H9 (cell line): ENCODE results near the gene GTF2A1L. TPM values are rescaled to one million over a fixed set of nuclear protein-coding genes. Genes with fewer than 3 reads are reported as not detected.
A peak's percentile ranks its signal among the peaks of the same experiment; 100 is the strongest.
"Not testable (repeated sequence)": the region's sequence is repeated elsewhere in the genome, so short reads cannot be mapped to it uniquely, and the experiment has no call there.

Experiments
- DNase-seq: peaks from one replicate; pipeline ENCODE4 v3.0.0-alpha.2; 2017
- H2AFZ ChIP-seq: one replicate; pipeline ENCODE4 v1.6.1; 2013; ENCODE audit warnings: mild to moderate bottlenecking, low read length, control low read depth, moderate library complexity
- H2AK5ac ChIP-seq: 2 replicates; pipeline ENCODE4 v1.6.1; 2013; ENCODE audit warnings: low read length, control low read depth, mixed read lengths; ENCODE audit not compliant: insufficient read length
- H2BK120ac ChIP-seq: one replicate; pipeline ENCODE4 v1.6.1; 2013; ENCODE audit warnings: low read depth, mild to moderate bottlenecking, low read length, control low read depth, inconsistent platforms; ENCODE audit not compliant: poor library complexity, severe bottlenecking
- H2BK12ac ChIP-seq: 2 replicates; pipeline ENCODE4 v1.6.1; 2013; ENCODE audit warnings: low read length, control low read depth, mixed read lengths, low read depth; ENCODE audit not compliant: insufficient read length
- H2BK15ac ChIP-seq: 2 replicates; pipeline ENCODE4 v1.6.1; 2013; ENCODE audit warnings: low read depth, low read length, control low read depth
- H2BK20ac ChIP-seq: one replicate; pipeline ENCODE4 v1.6.1; 2013; ENCODE audit warnings: low read depth, mild to moderate bottlenecking, low read length, control low read depth, inconsistent platforms; ENCODE audit not compliant: poor library complexity, severe bottlenecking
- H2BK5ac ChIP-seq: 2 replicates; pipeline ENCODE4 v1.6.1; 2013; ENCODE audit warnings: low read length, control low read depth, mixed read lengths; ENCODE audit not compliant: insufficient read length
- H3K14ac ChIP-seq: 2 replicates; pipeline ENCODE4 v1.6.1; 2013; ENCODE audit warnings: low read length, control low read depth; ENCODE audit not compliant: insufficient read depth
- H3K18ac ChIP-seq: 2 replicates; pipeline ENCODE4 v1.6.1; 2013; ENCODE audit warnings: low read depth, mild to moderate bottlenecking, mixed read lengths, low read length, control low read depth; ENCODE audit not compliant: insufficient read length
- H3K23ac ChIP-seq: 2 replicates; pipeline ENCODE4 v1.6.1; 2013; ENCODE audit warnings: low read length, control low read depth, mixed read lengths, low read depth; ENCODE audit not compliant: insufficient read length
- H3K23me2 ChIP-seq: 2 replicates; pipeline ENCODE4 v1.6.1; 2013; ENCODE audit warnings: low read depth, mild to moderate bottlenecking, mixed read lengths, low read length, control low read depth; ENCODE audit not compliant: insufficient read length, poor library complexity, severe bottlenecking
- H3K27ac ChIP-seq: 2 replicates; pipeline ENCODE4 v1.5.1; 2013; ENCODE audit warnings: low read length, control low read depth, mixed read lengths, low read depth; ENCODE audit not compliant: insufficient read length
- H3K27me3 ChIP-seq: 2 replicates; pipeline ENCODE4 v1.6.1; 2013; ENCODE audit warnings: low read length, control low read depth, inconsistent platforms; ENCODE audit not compliant: insufficient read depth
- H3K4ac ChIP-seq: 2 replicates; pipeline ENCODE4 v1.6.1; 2013; ENCODE audit warnings: low read depth, mild to moderate bottlenecking, control low read depth, inconsistent platforms, low read length, moderate library complexity
- H3K4me1 ChIP-seq: 2 replicates; pipeline ENCODE4 v1.6.1; 2013; ENCODE audit warnings: low read length, control low read depth, inconsistent platforms; ENCODE audit not compliant: insufficient read depth
- H3K4me2 ChIP-seq: 2 replicates; pipeline ENCODE4 v1.6.1; 2013; ENCODE audit warnings: low read length, control low read depth, mixed read lengths; ENCODE audit not compliant: insufficient read length, insufficient read depth
- H3K56ac ChIP-seq: 2 replicates; pipeline ENCODE4 v1.6.1; 2013; ENCODE audit warnings: low read depth, mild to moderate bottlenecking, mixed read lengths, low read length, control low read depth; ENCODE audit not compliant: insufficient read length
- H3K79me1 ChIP-seq: 2 replicates; pipeline ENCODE4 v1.6.1; 2013; ENCODE audit warnings: low read depth, mild to moderate bottlenecking, moderate library complexity, low read length, control low read depth, inconsistent platforms; ENCODE audit not compliant: insufficient read depth, poor library complexity, severe bottlenecking
- H3K79me2 ChIP-seq: 2 replicates; pipeline ENCODE4 v1.6.1; 2013; ENCODE audit warnings: low read length, control low read depth, inconsistent platforms; ENCODE audit not compliant: insufficient read depth
- H3K9ac ChIP-seq: 2 replicates; pipeline ENCODE4 v1.6.1; 2013; ENCODE audit warnings: low read length, control low read depth, mixed read lengths; ENCODE audit not compliant: insufficient read length; ENCODE audit errors: extremely low read depth
- H3K9me3 ChIP-seq: one replicate; pipeline ENCODE4 v1.6.1; 2013; ENCODE audit warnings: low read depth, low read length, inconsistent platforms; ENCODE audit not compliant: control insufficient read depth
- H3T11ph ChIP-seq: one replicate; pipeline ENCODE4 v1.6.1; 2013; ENCODE audit warnings: mild to moderate bottlenecking, low read length, control low read depth, inconsistent platforms
- H4K20me1 ChIP-seq: one replicate; pipeline ENCODE4 v1.6.1; 2013; ENCODE audit not compliant: control insufficient read depth, insufficient read length, insufficient read depth
- H4K5ac ChIP-seq: 2 replicates; pipeline ENCODE4 v1.6.1; 2013; ENCODE audit warnings: low read depth, mild to moderate bottlenecking, mixed read lengths, low read length, control low read depth; ENCODE audit not compliant: insufficient read length
- H4K8ac ChIP-seq: replicated peaks from 2 replicates; pipeline ENCODE4 v1.6.1; 2013; ENCODE audit warnings: low read length, control low read depth, mixed read lengths, low read depth; ENCODE audit not compliant: insufficient read length
- H4K91ac ChIP-seq: 2 replicates; pipeline ENCODE4 v1.6.1; 2013; ENCODE audit warnings: low read depth, mild to moderate bottlenecking, moderate library complexity, mixed read lengths, low read length, control low read depth; ENCODE audit not compliant: insufficient read length
- H3K27ac Mint-ChIP-seq, 3 experiments: 2 replicates in 2 of 3; 3 replicates in 1 of 3; pipeline ENCODE4 v1.8.0; 2020 to 2021; ENCODE audit warnings: mixed read lengths in 3 of 3, mild to moderate bottlenecking in 1 of 3, moderate library complexity in 1 of 3
- H3K27me3 Mint-ChIP-seq: 2 replicates; pipeline ENCODE4 v1.8.0; 2021; ENCODE audit warnings: low read depth, mild to moderate bottlenecking, moderate library complexity, mixed read lengths
- H3K36me3 Mint-ChIP-seq, 3 experiments: 2 replicates in 2 of 3; 3 replicates in 1 of 3; pipeline ENCODE4 v1.8.0; 2020 to 2021; ENCODE audit warnings: low read depth in 3 of 3, mixed read lengths in 3 of 3; ENCODE audit not compliant: insufficient read depth in 1 of 3
- H3K4me1 Mint-ChIP-seq, 2 experiments: 2 replicates each; pipeline ENCODE4 v1.8.0; 2020; ENCODE audit warnings: mixed read lengths in 2 of 2
- H3K4me3 Mint-ChIP-seq, 2 experiments: 2 replicates in 1 of 2; 3 replicates in 1 of 2; pipeline ENCODE4 v1.8.0; 2020 to 2021; ENCODE audit warnings: mild to moderate bottlenecking in 2 of 2, mixed read lengths in 2 of 2, moderate library complexity in 1 of 2
- H3K9me3 Mint-ChIP-seq, 2 experiments: 2 replicates in 1 of 2; 3 replicates in 1 of 2; pipeline ENCODE4 v1.8.0; 2020; ENCODE audit warnings: mild to moderate bottlenecking in 2 of 2, mixed read lengths in 2 of 2, moderate library complexity in 1 of 2
- WGBS: extraction: QIAGEN DNeasy Blood & Tissue Kit; methylation state at CpG from one replicate; pipeline ENCODE4 v1.1.7; 2013; ENCODE audit warnings: missing lambda C conversion rate, low lambda C conversion rate, mixed read lengths; ENCODE audit not compliant: insufficient read length; ENCODE audit errors: extremely low coverage; 5-methylcytosine and 5-hydroxymethylcytosine counted together
- total RNA-seq: library from RNA; stranded (reverse); gene quantifications from 2 replicates; pipeline ENCODE4 v1.2.1, GENCODE V29; 2021
- TF ChIP-seq, protein P1 (sequence below): fragments of 200-600 bp; sonication (generic); conservative IDR thresholded peaks from 3 replicates; pipeline ENCODE4 v1.8.0; 2021; ENCODE audit warnings: antibody characterized with exemption, mild to moderate bottlenecking

Gene GTF2A1L
- total RNA-seq, 1 experiment from 2014 or later, result not detected

DNA sequence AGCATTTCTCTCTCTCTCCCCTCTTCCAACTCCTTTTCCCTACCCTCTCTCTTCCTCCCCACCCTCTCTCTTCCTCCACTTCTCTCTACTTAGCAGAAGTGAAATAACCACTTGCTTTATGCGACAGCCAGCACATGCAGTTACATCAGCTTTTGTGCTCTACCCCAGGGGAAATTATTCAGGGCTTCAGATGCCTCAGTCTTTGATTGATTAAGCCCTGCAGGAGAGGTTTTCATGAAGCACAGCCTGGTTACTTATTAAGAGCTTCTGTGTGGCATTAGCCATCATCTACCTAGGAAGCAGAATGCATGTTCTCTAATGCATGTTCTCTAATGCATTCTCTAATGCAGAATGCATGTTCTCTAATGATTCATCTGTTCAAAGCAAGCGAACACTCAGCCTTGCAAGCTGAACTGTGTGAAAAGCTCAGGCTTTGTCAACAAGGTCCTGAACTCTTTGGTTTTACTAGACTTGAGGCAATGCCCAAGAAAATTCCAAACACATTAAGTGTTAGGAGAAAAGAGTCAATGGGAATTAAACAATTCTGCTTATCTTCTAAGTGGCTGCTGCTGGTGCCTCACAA is 81.8 kb downstream of the GTF2A1L start:
- Mint-ChIP-seq H3K9me3 (peaks cover 0 to 3% of the 10 kb centered on the region in 2 experiments; a peak in 1 of 5 replicates), H3K27ac (peak overlapping the region; percentile 13 to 72 (median 15); a peak in 3 of 7 replicates), H3K36me3 (peaks cover 0 to 1% (median 0%) of the 10 kb centered on the region in 3 experiments; a peak in 1 of 7 replicates), H3K4me3 (no peak overlapping the region), H3K4me1 (peaks cover 21 to 23% of the 10 kb centered on the region in 2 experiments), H3K27me3 (peaks cover 2% of the 10 kb centered on the region; the same call in 1 of the 2 replicates)
- Histone ChIP-seq H2BK12ac (no peak overlapping the region), H3K9me3 (no peaks in the 10 kb centered on the region), H3K4me1 (peaks cover 4% of the 10 kb centered on the region; the same call in 1 of the 2 replicates), H3K27me3 (no peaks in the 10 kb centered on the region), H2BK5ac (no peak overlapping the region), H3K4me2 (no peak overlapping the region), H4K20me1 (no peaks in the 10 kb centered on the region), H3K18ac (no peak overlapping the region), H3K23ac (no peak overlapping the region), H3K14ac (no peak overlapping the region), H2AFZ (no peak overlapping the region), H2AK5ac (no peak overlapping the region), H2BK15ac (no peak overlapping the region), H2BK120ac (no peak overlapping the region), H3K79me1 (no peaks in the 10 kb centered on the region), H3K79me2 (no peaks in the 10 kb centered on the region), H3K9ac (no peak overlapping the region), H4K91ac (no peak overlapping the region), H3K4ac (no peak overlapping the region), H4K8ac (no peak overlapping the region), H3K56ac (no peak overlapping the region), H3T11ph (no peak overlapping the region), H3K27ac (no peak overlapping the region), H2BK20ac (no peak overlapping the region), H3K23me2 (no peaks in the 10 kb centered on the region), H4K5ac (no peak overlapping the region)
- DNase-seq, result no peak
- WGBS, result no CpG with 5 or more reads among the region's 2 CpGs
- TF ChIP-seq, protein P1, sequence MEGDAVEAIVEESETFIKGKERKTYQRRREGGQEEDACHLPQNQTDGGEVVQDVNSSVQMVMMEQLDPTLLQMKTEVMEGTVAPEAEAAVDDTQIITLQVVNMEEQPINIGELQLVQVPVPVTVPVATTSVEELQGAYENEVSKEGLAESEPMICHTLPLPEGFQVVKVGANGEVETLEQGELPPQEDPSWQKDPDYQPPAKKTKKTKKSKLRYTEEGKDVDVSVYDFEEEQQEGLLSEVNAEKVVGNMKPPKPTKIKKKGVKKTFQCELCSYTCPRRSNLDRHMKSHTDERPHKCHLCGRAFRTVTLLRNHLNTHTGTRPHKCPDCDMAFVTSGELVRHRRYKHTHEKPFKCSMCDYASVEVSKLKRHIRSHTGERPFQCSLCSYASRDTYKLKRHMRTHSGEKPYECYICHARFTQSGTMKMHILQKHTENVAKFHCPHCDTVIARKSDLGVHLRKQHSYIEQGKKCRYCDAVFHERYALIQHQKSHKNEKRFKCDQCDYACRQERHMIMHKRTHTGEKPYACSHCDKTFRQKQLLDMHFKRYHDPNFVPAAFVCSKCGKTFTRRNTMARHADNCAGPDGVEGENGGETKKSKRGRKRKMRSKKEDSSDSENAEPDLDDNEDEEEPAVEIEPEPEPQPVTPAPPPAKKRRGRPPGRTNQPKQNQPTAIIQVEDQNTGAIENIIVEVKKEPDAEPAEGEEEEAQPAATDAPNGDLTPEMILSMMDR, result no peak

DNA sequence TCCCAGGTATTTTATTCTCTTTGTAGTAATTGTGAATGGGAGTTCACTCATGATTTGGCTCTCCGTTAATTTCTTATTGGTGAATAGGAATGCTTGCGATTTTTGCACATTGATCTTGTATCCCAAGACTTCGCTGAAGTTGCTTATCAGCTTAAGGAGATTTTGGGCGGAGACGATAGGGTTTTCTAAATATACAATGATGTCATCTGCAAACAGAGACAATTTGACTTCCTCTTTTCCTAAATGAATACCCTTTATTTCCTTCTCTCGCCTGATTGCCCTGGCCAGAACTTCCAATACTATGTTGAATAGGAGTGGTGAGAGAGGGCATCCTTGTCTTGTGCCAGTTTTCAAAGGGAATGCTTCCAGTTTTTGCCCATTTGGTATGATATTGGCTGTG is 86.0 kb downstream of the GTF2A1L start:
- H4K91ac ChIP-seq, H2BK5ac ChIP-seq, H3K4me3 Mint-ChIP-seq, H3K79me2 ChIP-seq, H2BK15ac ChIP-seq, H3K27me3 Mint-ChIP-seq, H4K5ac ChIP-seq, H3K9me3 Mint-ChIP-seq, H3K27ac Mint-ChIP-seq, H3K36me3 Mint-ChIP-seq, H3K27me3 ChIP-seq, H2BK20ac ChIP-seq, H3K4me1 Mint-ChIP-seq, H3K9ac ChIP-seq, H3K27ac ChIP-seq, H4K8ac ChIP-seq, H3T11ph ChIP-seq, H2AK5ac ChIP-seq, H3K18ac ChIP-seq, H3K9me3 ChIP-seq, H3K23me2 ChIP-seq, H2BK120ac ChIP-seq, H3K23ac ChIP-seq, H3K14ac ChIP-seq, DNase-seq, H3K56ac ChIP-seq, H4K20me1 ChIP-seq, H3K4me2 ChIP-seq, H3K4me1 ChIP-seq, H2BK12ac ChIP-seq, H3K4ac ChIP-seq, H3K79me1 ChIP-seq, H2AFZ ChIP-seq: not testable (repeated sequence)
- WGBS, result no CpG with 5 or more reads among the region's 6 CpGs
